ENCODE measurements around the gene PROK2.

The PROK2 gene

DNA sequence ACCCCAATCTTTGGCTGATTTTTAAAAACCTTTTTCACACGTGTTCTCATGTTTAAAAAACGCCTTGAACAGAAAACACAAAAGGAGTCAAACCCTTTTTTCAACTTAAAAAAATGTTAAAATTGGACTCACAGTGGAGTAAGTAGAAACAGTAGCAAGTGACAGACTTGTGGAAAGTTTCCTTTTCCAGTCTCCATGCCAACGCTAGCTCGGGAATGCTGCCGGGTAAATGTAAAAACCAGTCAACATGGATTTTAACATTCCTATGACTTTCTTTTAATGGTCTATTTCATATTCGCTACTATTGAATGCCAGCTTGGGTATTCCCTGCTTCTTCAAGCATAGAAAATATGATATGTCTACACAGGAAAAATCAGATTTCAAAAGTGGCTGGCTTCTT is 1.6 kb upstream of the PROK2 start:
- no peak for DNase-seq (ENCODE audit: low read depth in 3 of 3)

DNA sequence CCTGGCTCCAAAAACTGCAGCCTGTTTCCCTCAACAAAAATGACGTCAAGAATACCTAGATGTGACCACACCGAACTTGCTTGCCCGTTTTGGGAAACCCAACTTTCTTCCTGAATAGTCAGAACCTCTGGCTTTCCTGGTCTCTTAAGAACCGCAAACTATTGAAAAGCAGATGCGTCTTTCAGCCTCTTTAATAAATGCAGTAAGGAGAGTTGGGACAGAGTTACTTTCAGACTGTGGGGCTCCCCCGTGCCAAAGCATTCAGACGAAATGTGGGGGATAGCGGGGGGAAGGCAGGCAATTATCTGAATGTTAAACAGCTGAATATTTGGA is 1.2 kb upstream of the PROK2 start:
- DNase-seq (ENCODE audit: low read depth in 3 of 3) = no peak

DNA sequence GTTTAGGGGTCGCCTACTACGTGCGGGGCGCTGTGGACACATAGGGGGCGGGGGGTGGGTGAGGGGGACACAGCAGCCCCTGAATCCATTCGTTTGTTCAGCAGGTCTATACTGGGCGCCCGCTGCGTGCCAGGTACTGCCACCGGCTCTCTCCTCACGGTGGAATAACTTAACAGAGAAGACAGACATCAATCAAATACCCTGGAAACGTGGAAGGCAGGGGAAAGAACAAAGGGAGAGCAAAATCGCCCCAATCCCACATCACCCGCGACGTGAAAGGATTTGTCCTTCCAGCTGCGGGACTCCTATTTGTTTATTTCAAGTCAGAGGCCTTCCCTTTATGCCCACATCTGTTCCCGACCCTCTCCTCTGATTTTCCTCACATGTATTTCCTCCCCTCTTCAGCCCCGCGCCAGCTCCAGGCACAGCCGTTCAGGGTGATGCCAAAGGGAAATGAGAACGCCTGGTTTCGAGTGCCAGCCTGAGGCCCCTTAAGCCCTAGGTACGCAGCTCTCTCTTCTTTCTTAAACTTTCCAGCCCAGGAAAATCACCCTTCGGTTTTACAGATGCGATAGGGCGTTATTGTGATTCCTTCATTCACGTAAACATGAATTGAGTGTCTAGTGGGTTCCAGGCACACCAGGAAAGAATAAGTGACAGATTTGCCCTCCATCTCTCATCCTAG is 726 bp upstream of the PROK2 start:
- no peak for DNase-seq (ENCODE audit: low read depth in 3 of 3)

DNA sequence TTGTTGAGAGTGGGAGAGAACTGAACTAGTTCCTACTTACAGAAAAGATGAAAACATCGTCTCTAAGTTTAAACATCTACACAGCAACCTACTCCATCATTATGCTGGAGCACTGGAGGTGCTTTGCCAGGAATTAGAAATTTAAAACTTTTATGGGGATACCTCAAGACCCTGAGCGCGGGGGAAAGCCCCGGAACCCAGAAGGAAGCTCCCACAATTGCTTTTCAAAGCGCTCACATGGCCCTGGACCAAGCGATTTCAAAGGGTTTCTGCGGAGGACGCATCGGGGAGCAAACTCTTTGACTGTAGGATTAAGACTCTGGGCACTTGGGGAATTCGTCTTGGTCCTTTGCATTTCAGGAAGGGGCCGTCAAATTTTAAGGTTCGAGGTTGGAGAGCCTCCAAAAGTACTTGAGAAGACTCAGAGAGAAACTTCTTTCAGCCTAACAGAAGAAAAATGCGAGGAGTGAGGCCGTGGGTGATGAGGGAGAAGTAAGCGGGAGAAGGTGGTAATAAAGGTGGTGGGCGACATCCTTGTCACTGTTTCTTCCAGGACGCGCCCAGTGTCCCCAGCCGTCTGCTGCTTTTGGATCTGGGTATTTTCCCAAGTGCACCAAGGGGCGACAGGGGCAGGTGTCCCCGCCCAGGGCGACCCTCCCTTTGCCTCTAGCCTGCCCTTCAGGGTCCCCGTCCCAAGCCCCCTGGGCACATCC is 591 bp downstream of the PROK2 start:
- DNase-seq (ENCODE audit: low read depth in 3 of 3) = no peak

DNA sequence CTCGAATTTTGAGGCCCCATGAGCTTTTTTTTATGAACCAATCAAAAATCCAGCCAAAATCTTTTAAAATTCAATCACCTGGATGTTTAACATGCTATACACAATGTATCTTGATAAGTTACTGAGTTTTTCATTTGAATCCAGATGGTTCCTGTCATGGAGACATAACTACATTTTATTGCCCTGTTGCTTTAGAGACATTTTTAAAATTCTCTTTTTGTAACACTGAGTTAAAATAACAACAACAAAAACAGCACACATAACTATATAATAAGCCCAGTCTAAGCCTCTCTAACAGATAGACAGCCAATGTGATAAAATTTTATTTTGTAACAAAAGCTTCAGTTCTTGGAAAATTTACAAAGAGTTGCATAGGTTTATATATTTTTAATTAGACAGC is 1.8 kb downstream of the PROK2 start:
- no peak for DNase-seq (ENCODE audit: low read depth in 3 of 3)

DNA sequence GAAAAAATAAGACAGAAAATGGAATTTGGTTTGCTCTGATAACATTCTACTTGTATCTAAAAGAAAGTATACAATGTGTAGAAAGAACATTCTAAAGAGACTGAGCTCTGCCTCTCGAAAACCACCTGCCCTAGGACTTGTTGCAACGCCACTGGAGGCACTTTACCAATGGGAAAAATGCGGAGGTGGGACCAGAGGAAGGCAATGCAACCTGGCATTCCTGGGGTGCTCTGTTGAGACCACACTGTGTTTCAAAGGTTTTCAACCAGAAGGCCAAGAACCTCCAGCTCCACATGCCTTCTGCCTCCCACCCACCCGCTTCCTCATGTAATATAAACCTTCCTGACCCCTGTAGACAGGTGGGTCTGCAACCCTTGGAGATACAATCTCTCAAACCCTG is 4.5 kb downstream of the PROK2 start:
- DNase-seq (ENCODE audit: low read depth in 3 of 3) = no peak

DNA sequence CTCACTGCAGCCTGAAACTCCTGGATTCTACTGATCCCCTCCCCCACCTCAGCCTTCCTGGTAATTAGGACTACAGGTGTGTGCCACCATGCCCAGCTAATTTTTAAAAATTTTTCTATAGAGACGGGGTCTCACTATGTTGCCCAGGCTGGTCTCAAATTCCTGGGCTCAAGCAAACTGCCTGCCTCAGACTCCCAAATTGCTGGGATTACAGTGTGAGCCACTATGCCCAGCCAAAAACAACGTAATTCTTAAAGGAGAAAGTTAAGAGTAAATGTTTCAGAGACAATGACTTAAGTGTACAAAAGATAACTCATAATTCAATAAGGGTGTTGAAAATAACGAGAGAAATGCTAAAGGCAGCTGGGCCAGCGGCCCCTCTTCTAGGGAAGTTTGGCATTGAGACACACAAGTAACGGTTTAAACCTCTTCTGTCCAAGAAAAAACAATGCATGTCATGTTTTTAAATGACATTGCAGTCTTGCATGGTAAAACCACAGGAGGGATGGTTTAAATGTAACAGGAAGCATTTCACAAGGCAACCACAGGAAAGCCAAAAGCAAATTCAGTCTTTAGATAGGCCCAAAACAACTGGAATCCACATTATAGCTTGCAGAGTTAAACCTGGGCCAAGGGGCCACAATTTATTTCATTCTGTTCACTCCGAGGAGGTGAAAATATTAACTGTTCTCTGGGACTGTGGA is 5.1 kb downstream of the PROK2 start:
- DNase-seq (ENCODE audit: low read depth in 3 of 3) = no peak

DNA sequence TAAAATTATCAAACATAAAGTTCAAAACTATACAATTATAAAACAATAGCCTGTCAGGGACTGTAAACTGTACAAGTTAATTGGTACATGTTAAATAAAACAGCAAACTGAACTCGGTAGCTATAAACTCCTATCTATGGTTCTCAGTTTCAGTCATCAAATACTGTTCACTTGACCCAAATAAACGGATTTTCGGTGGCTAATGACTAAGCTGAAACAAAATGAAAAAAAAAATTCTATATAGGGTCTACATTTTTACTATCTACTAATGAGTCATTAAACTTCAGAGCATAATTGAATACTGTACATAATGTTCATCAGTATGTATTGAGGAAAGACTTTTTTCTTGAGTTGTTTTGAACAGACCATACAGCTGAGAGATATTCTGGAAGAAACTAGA is 6.6 kb downstream of the PROK2 start:
- no peak for DNase-seq (ENCODE audit: low read depth in 3 of 3)

DNA sequence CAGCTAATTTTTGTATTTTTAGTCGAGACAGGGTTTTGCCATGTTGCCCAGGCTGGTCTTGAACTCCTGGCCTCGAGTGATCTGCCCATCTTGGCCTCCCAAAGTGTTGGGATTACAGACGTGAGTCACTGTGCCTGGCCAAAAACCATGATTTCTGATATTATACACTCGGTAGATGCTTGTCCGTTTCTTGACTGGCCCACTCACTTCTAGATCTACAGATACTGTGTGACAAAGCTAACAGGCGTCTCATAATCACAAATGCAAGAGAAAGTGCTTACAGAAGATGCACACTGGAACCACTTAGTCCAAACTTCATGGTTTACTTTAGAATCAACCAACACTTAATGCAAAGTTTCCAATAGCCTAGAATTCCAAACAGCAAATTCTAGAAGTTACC is 8.4 kb downstream of the PROK2 start:
- DNase-seq (ENCODE audit: low read depth in 3 of 3) = no peak

DNA sequence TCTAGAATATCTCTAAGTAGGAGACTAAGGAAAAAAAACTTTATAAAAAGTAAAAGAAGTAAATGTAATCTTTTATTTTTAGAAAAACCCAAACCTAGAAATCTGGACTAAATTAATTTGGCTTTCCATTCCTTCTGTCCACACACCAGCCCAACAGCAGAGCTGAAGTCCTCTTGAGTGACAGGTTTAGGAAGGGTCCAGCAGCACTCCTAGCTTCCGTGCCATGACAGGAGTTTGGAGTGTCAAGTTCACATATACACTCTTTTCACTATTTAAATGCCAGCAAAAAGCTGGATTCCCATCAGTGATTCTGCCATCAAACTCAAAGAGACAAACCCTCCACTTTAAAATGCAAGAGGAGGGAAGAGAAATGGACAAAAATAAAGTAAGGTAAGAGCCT is 13.1 kb downstream of the PROK2 start:
- DNase-seq (ENCODE audit: low read depth in 3 of 3) = no peak

DNA sequence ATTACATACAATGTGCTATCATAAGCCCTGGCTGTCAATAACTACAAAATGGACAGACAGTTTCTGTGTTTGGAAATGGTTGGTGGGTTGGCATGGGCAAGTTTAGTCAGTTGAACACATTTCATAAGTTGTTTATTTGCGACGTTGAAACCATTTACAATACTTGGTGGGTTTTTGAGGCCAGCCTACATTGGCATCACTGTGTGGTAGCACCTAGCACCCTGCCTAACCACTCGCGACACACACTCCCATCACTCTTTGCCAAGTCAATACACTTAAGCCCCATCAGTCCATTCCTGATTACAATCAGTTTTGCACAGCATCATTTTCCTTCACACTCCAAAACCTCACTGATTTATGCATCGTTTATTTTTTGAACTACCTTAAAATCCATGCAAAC is 13.8 kb downstream of the PROK2 start:
- DNase-seq (ENCODE audit: low read depth in 3 of 3) = no peak

DNA sequence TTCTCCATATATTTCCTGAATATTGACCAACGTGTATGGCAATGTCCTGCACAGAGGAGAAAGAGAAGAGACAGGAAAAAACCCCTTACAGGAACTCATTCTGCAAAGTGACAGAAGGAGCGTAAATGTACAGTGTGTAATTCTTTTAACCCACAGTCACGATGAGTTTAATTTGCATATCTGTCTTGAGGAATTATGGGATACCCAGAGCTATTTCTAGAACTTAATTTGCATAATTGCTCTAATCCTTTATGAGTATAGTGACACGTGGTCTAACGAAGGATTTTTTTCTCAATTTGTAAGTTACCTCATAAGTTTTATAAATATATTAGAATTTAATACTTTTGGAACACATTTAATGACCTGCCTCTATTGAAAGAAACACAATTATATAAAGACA is 21.5 kb downstream of the PROK2 start:
- DNase-seq (ENCODE audit: low read depth in 3 of 3) = no peak

DNA sequence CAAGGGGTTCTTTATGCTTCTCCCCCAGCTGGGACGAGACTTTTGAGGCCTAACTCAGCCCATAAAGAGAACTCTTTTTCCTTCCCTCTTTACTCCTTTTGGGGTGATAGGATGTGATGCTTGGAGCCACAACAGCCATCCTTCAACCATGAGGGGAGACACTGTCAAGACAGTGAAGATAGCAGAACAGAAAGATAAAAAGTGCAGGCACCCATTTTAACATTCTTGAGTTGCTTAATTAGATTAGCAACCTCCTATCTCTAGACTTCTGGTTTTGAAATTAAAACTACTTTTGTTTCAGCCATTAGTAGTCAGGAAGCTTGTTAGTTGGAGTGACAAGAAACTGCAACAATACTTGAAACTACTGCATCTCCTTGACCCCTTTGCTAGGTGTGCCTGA is 24.8 kb downstream of the PROK2 start:
- DNase-seq (ENCODE audit: low read depth in 3 of 3) = no peak

DNA sequence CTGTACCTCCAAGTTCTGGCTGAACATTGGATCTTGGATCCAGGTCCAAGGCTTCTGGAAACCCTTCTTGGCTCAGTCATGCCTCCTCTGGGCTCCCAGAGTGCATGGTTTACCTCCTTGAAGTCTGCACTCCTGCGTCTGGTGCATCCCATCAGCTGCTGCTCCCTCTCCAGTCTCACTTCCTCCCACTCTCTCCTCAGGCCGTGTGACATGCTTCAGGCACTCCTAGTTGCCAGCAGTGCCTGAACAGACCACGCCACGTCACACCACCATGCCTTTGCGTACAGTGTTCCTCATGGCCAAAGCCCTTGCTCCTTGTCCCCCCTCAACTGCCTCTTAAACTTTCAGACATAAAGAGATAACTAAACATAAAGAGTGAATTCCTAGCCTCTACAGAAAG is 25.5 kb downstream of the PROK2 start:
- DNase-seq (ENCODE audit: low read depth in 3 of 3) = no peak

DNA sequence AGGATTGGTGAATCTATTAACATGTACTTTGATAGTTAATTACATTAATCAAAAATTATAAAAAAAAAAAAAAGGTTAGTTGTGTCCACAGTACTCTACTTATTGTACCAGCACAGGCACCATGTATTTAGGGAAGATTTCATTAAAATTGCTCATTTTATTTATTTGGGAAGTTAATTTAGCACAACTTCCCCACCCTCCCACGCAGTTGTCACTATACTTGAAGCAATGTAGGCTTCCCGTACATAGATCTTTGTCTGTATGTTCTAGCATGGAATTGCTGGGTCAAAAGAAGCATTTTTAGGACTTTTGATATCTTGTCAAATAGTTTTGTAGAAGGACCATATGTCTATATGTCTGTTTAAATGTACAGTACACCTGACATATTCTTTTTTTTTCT is 26.9 kb downstream of the PROK2 start:
- DNase-seq (ENCODE audit: low read depth in 3 of 3) = no peak

DNA sequence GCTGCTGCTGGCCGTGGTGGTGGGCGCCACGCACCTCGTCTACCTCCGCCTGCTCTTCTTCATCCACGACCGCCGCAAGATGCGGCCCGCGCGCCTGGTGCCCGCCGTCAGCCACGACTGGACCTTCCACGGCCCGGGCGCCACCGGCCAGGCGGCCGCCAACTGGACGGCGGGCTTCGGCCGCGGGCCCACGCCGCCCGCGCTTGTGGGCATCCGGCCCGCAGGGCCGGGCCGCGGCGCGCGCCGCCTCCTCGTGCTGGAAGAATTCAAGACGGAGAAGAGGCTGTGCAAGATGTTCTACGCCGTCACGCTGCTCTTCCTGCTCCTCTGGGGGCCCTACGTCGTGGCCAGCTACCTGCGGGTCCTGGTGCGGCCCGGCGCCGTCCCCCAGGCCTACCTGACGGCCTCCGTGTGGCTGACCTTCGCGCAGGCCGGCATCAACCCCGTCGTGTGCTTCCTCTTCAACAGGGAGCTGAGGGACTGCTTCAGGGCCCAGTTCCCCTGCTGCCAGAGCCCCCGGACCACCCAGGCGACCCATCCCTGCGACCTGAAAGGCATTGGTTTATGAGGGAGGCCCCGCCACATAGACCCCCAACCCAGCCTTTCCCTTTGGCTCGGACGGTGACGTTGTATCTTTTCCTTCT is 30.2 kb downstream of the PROK2 start:
- DNase-seq (ENCODE audit: low read depth in 3 of 3) = no peak

DNA sequence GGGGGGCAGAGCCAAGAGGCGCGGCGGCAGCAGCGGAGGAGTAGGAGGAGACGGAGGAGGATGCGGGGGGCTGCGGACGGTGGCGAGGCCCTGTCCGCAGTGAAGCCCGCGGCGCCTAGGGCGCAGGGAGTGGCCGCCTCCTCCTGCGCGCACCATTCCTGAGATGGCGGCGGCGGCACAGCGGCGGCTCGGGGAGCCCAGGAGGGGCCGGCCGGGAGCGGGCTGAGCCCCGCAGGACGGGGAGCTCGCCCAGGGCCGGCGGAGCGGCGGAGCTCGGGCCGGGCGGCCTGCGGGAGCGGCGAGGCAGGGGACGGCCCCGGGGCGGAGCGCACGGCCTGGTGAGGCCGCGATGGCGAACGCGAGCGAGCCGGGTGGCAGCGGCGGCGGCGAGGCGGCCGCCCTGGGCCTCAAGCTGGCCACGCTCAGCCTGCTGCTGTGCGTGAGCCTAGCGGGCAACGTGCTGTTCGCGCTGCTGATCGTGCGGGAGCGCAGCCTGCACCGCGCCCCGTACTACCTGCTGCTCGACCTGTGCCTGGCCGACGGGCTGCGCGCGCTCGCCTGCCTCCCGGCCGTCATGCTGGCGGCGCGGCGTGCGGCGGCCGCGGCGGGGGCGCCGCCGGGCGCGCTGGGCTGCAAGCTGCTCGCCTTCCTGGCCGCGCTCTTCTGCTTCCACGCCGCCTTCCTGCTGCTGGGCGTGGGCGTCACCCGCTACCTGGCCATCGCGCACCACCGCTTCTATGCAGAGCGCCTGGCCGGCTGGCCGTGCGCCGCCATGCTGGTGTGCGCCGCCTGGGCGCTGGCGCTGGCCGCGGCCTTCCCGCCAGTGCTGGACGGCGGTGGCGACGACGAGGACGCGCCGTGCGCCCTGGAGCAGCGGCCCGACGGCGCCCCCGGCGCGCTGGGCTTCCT is 31.0 kb downstream of the PROK2 start, which contains the start of gene GPR27:
TSS of gene GPR27 (plus strand) at position 155 of the 909 bp plus-strand sequence. CDS start at position 350, 195 bp downstream.
- no peak for DNase-seq (ENCODE audit: low read depth in 3 of 3)

DNA sequence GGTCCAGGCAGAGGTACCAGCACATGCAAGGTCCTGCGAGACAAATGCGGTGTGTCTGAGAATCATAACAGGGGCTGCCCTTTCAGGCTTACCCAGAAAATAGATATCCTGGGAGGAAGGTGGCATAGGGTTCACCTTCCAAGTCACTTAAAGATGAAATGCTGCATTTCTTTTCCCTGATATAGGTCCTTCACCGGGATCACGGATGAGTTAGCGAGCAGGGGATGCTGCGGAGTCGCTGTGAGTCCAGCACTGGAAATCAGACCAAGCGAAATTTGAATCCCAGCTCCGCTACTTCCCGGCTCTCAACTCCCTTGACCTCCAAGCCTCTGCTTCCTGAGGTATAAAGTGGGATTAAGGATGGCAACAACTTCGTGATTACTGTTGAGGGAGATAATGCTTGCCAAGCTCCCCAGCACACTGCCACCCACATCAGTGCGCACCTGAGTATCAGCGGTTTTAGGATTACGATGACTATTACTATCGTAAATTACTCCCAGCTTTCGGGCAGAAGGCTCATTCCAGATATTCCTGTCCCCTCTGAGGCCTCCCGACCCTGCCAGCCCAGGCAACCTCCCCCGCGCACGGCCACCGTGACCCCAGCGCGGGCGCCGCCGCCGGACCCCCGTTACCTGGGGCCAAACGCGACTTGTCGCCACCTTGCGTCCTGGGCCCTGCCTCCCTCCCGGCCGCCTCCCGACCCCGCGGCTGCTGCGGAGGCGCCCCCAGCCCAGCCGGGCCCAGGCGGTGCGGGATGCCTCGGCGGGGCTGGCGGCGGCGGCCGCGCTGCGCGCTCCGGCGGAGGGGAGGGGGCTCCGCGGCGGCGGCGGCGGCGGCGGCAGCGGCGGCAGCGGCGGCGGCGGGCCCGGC is 31.9 kb downstream of the PROK2 start:
- no peak for DNase-seq (ENCODE audit: low read depth in 3 of 3)

DNA sequence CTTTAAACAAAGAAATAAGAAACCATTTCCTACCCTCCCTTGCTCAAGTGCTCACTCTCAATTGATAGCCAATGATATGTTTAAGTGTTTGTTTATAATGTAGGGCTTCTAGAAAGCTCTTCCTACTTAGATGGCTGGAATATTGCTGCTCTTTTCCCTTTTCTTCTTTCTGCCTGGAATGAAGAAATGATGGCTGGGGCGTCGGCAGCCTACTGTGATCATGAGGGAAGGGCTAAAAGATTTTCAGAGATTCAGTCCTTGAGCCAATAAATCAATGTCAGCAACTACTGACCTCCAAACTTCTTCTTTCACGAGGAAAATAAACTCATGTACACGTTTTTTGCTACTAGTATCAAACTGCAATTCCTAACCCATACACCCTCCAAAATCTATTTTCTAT is 33.3 kb downstream of the PROK2 start:
- no peak for DNase-seq (ENCODE audit: low read depth in 3 of 3)

DNA sequence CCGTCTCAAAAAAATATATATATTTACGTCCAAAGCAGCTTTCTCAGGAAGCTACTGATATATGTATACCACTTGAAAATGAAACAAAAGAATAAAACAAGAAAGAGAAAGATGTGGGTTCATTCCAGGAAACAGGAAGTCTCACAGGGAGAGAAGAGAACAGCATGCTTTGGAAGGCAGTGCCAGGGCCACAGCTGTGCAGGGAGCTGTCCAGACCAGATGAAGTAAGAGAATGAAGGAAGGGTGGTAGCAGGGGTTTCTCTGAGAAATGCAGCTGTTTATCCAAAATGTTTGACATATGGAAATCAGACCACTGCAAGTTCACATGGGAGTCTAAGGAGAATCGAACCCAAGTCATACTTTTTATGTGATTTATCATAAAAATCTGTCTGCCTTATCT is 40.2 kb downstream of the PROK2 start:
- DNase-seq (ENCODE audit: low read depth in 3 of 3) = no peak

DNA sequence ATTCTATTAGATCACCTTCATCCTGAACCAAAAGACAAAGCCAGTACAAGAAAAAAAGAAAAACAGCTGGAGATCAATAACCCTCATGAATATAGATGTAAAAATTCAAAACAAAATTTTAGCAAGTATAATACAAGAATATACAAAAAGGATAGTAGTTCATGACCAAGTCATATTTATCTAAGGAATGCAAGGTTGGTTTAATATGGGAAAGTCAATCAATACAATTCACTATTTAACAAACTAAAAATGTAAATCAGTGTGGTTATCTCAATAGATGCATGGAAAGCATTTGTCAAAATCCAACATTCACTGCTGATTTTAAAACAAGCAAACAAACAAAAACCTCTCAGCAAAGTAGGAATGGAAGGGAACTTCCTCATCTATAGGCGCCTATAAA is 42.3 kb downstream of the PROK2 start:
- DNase-seq (ENCODE audit: low read depth in 3 of 3) = no peak
